ENCODE results near the gene CDC42BPA.
"Not testable (repeated sequence)": the region's sequence is repeated elsewhere in the genome, so short reads cannot be mapped to it uniquely, and the experiment has no call there.

The CDC42BPA gene

GRCh38 chr1:227308367-227309336, 9.6 kb downstream of the CDC42BPA start:
- DNase-seq, result no peak

GRCh38 chr1:227306689-227307088, 11.6 kb downstream of the CDC42BPA start:
- no peak for DNase-seq

GRCh38 chr1:227305894-227306626, 12.2 kb downstream of the CDC42BPA start:
- DNase-seq, result no peak

- DNase-seq, result no peak
Measured at GRCh38 chr1:227304665-227305064, 13.6 kb downstream of the CDC42BPA start.

GRCh38 chr1:227303662-227304061, 14.6 kb downstream of the CDC42BPA start:
- no peak for DNase-seq

GRCh38 chr1:227300682-227301081, 17.6 kb downstream of the CDC42BPA start:
- DNase-seq, result no peak

GRCh38 chr1:227299688-227300087, 18.6 kb downstream of the CDC42BPA start:
- no peak for DNase-seq

GRCh38 chr1:227299241-227299627, 19.1 kb downstream of the CDC42BPA start:
- DNase-seq, result no peak

GRCh38 chr1:227298512-227299240, 19.6 kb downstream of the CDC42BPA start:
- DNase-seq, result no peak

GRCh38 chr1:227297073-227297793, 21.1 kb downstream of the CDC42BPA start:
- DNase-seq, result no peak

- no peak for DNase-seq
Measured at GRCh38 chr1:227295609-227296008, 22.7 kb downstream of the CDC42BPA start.

GRCh38 chr1:227285745-227286144, 32.5 kb downstream of the CDC42BPA start:
- DNase-seq, result no peak

- DNase-seq, result no peak
Measured at GRCh38 chr1:227281371-227281770, 36.9 kb downstream of the CDC42BPA start.

- DNase-seq, result no peak
Measured at GRCh38 chr1:227280836-227281235, 37.5 kb downstream of the CDC42BPA start.

GRCh38 chr1:227276156-227276693, 42.1 kb downstream of the CDC42BPA start:
- DNase-seq, result not testable (repeated sequence)

GRCh38 chr1:227273557-227273956, 44.7 kb downstream of the CDC42BPA start:
- peak; percentile 2 for DNase-seq

- DNase-seq, result no peak
Measured at GRCh38 chr1:227272428-227272827, 45.9 kb downstream of the CDC42BPA start.

- DNase-seq, result no peak
Measured at GRCh38 chr1:227270554-227270953, 47.7 kb downstream of the CDC42BPA start.

- DNase-seq, result no peak
Measured at GRCh38 chr1:227268943-227269342, 49.3 kb downstream of the CDC42BPA start.

- no peak for DNase-seq
Measured at GRCh38 chr1:227265891-227266290, 52.4 kb downstream of the CDC42BPA start.

GRCh38 chr1:227263869-227264268, 54.4 kb downstream of the CDC42BPA start:
- no peak for DNase-seq

GRCh38 chr1:227261501-227261900, 56.8 kb downstream of the CDC42BPA start:
- DNase-seq, result no peak

Measured in activated CD4-positive, alpha-beta T cell treated with anti-CD3 and anti-CD28 coated beads, Interleukin-2, Interleukin-6, amounts not matched to agents 100 ng/mL and 50 ng/mL, durations not matched to agents 16 hours and 8 hours (primary cell).